Panc1 (cell line): ENCODE results near the gene ARPIN.

Experiments
- POLR2AphosphoS5 ChIP-seq: IDR thresholded peaks from 2 replicates; pipeline ENCODE4 v1.6.1; 2012; ENCODE audit warnings: mild to moderate bottlenecking, low read depth, low read length, moderate library complexity
- TCF7L2 ChIP-seq: IDR thresholded peaks from 2 replicates; pipeline ENCODE4 v1.6.1; 2011; ENCODE audit warnings: mild to moderate bottlenecking, low read depth, low read length, inconsistent platforms
- TF ChIP-seq, protein P1 (sequence below): fragments of 450-650 bp; IDR thresholded peaks from 2 replicates; pipeline ENCODE4 v1.5.1; 2017; ENCODE audit warnings: mild to moderate bottlenecking

DNA sequence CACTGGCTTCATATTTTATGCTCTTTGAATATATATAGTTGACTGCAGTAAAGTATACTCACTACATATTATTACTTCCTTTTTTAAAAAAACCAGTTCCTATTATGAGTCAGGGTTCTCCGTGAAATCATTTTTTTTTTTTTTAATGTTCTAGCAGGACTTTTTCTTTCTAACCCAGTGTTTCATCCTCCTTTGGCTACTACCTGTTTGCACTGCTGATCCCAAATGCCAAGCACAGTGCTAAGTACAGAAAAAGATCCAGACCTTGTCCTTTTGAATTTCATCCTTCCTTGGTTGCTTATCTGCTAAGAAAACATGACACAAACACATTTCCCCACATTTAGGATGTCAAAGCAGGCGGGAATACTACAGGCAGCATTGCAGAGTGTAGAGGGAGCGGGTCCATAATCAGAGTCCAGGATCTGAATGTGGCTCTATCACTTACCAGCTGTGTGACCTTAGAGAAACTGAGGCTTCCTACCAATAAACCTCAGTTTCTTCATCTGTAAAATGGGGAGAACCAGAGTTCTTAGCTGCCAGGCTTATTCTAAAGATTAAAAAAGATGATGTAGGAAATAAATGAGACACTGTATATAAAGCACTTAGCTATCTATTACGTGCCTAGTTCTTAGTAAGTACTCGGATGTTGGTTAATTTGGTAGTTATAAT lies 60.9 kb downstream of the ARPIN start:
- TF ChIP-seq POLR2AphosphoS5 (no peak), TCF7L2 (no peak)
- TF ChIP-seq, protein P1, sequence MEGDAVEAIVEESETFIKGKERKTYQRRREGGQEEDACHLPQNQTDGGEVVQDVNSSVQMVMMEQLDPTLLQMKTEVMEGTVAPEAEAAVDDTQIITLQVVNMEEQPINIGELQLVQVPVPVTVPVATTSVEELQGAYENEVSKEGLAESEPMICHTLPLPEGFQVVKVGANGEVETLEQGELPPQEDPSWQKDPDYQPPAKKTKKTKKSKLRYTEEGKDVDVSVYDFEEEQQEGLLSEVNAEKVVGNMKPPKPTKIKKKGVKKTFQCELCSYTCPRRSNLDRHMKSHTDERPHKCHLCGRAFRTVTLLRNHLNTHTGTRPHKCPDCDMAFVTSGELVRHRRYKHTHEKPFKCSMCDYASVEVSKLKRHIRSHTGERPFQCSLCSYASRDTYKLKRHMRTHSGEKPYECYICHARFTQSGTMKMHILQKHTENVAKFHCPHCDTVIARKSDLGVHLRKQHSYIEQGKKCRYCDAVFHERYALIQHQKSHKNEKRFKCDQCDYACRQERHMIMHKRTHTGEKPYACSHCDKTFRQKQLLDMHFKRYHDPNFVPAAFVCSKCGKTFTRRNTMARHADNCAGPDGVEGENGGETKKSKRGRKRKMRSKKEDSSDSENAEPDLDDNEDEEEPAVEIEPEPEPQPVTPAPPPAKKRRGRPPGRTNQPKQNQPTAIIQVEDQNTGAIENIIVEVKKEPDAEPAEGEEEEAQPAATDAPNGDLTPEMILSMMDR: no peak
